Panc1 (cell line): Measurements from ENCODE around the gene SEC16A.

ENCODE experiments used
- POLR2AphosphoS5 ChIP-seq: IDR thresholded peaks from 2 replicates; pipeline ENCODE4 v1.6.1; 2012; ENCODE audit warnings: mild to moderate bottlenecking, low read depth, low read length, moderate library complexity
- SIN3A ChIP-seq: IDR thresholded peaks from 2 replicates; pipeline ENCODE4 v1.6.1; 2012; ENCODE audit warnings: low read depth, mild to moderate bottlenecking, low read length, moderate library complexity, borderline replicate concordance; ENCODE audit not compliant: insufficient read depth
- TF ChIP-seq, protein P1 (sequence below): fragments of 450-650 bp; IDR thresholded peaks from 2 replicates; pipeline ENCODE4 v1.5.1; 2017; ENCODE audit warnings: mild to moderate bottlenecking

DNA sequence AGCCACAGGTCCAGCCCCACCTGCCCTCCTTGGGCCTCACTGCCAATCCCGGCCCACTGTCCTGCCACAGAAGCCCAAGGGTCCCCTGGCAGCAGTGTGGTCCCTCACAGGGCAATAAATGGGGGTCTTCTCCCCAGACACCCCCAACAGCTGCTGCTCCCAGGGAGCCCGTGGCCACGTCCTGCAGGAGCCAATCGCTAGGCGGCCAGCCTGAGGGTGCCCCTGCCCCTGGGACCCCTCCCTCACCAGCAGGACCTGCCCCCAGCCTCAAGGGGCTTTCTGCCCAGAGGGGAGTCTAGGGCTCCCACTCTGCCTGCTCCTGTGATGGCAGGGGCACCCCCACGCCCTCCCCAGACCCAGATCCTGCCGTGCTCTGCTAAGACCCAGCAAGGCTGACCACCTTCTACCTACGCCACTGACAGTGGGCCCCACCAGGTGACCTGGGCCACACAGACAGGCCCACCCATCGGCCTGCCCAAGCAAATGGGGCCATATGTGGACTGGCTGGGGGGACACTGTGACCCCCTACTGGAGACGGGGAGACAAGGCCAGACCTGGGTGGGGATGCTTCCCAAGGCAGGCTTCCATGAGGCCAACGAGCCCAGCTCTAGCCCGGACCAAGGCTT is 46.0 kb upstream of the SEC16A start:
- TF ChIP-seq, protein P1, sequence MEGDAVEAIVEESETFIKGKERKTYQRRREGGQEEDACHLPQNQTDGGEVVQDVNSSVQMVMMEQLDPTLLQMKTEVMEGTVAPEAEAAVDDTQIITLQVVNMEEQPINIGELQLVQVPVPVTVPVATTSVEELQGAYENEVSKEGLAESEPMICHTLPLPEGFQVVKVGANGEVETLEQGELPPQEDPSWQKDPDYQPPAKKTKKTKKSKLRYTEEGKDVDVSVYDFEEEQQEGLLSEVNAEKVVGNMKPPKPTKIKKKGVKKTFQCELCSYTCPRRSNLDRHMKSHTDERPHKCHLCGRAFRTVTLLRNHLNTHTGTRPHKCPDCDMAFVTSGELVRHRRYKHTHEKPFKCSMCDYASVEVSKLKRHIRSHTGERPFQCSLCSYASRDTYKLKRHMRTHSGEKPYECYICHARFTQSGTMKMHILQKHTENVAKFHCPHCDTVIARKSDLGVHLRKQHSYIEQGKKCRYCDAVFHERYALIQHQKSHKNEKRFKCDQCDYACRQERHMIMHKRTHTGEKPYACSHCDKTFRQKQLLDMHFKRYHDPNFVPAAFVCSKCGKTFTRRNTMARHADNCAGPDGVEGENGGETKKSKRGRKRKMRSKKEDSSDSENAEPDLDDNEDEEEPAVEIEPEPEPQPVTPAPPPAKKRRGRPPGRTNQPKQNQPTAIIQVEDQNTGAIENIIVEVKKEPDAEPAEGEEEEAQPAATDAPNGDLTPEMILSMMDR, result no peak
- no peak for TF ChIP-seq POLR2AphosphoS5
- TF ChIP-seq SIN3A, result no peak
